Superior temporal gyrus (tissue), 1 donor: ENCODE measurements around the gene MIEF2.
"Not testable (repeated sequence)": the region's sequence is repeated elsewhere in the genome, so short reads cannot be mapped to it uniquely, and the experiment has no call there.

ENCODE experiments used
- DNase-seq: peaks from one replicate; pipeline ENCODE4 v3.0.0-alpha.2; 2016; ENCODE audit errors: extremely low spot score

Gene MIEF2

DNA sequence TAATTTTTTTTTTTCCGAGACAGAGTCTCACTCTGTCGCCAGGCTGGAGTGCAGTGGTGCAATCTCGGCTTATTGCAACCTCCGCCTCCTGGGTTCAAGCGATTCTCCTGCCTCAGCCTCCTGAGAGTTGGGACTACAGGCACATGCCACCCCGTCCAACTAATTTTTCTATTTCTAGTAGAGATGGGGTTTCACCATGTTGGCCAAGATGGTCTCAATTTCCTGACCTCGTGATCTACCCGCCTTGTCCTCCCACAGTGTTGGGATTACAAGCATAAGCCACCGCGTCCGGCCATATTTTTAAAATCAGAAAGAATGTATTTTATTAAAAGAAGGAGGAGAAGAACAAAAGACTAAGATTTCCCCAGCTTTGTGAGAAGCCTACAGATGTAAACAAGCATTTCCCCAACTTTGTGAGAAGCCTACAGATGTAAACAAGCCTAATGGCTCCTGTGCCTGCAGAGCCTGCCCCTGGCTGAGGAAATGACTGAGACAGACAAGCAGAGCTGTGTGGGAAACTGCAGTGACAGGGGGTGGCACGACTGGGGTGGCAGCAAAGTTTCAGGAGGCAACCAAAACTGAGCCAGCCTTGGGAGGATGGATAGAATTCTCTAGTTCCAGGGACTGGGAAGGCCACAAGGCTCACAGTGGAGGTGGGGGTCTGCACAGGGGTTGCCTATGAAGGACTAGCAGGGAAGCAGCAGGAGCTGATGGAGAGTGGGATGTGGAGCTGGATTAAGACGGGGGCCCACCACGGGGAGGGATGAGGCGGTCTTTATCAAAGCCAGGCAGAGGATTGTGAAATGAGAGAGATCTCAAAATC lies 31.5 kb downstream of the MIEF2 start:
- DNase-seq, result no peak

DNA sequence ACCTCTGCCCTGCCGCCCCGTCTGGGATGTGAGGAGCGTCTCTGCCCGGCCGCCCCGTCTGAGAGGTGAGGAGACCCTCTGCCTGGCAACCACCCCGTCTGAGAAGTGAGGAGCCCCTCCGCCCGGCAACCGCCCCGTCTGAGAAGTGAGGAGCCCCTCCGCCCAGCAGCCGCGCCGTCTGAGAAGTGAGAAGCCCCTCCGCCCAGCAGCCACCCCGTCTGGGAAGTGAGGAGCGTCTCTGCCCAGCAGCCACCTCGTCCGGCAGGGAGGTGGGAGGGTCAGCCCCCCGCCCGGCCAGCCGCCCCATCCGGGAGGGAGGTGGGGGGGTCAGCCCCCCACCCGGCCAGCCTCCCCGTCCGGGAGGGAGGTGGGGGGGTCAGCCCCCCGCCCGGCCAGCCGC lies 37.6 kb downstream of the MIEF2 start:
- DNase-seq, result not testable (repeated sequence)

DNA sequence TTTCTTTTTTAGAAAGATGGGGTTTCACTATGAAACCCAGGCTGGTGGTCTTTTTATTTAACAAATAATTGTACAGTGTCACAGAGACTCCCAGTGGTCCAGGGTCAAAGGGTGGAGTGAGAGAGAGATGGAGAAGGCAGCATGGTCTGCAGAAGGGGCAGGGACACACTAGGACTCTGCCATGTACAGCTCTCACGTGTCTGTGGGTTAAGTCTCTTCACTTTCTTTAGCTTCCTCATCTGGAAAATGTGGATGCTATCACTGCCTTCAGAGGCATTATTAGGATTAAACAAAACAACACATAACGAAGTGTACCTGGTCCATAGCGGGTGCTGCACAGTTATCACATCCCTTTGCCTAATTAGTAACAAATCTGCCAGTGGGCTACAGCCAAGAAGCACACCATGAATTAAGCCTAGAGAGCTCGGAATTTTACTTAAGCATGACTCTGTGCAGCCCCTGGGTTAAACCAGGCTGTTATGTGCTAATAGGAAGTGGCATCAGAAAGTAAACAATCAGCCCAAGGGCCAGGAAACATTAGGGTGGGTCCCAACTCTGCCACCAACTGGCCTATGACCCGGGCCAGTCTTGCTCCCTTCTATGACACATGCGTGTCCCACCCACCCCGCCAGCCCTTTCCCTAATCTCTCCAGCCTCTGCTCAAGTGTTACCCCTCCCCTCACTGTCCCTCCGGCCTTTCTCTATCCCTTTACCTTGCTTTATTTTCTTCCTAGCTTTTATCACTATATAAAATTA lies 40.4 kb downstream of the MIEF2 start:
- DNase-seq, result no peak

DNA sequence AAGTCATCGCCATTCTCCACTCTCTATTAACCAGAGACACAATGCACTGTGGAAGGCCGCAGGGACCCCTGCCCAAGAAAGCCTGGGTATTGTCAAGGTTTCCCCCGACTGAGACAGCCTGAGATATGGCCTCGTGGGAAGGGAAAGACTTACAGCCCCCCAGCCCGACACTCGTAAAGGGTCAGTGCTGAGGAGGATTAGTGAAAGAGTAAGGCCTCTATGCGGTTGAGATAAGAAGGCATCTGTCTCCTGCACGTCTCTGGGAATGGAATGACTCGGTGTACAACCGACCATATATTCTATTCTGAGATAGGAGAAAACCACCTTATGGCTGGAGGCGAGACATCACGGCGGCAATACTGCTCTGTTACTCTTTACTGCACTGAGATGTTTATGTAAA lies 42.7 kb downstream of the MIEF2 start:
- DNase-seq, result not testable (repeated sequence)

DNA sequence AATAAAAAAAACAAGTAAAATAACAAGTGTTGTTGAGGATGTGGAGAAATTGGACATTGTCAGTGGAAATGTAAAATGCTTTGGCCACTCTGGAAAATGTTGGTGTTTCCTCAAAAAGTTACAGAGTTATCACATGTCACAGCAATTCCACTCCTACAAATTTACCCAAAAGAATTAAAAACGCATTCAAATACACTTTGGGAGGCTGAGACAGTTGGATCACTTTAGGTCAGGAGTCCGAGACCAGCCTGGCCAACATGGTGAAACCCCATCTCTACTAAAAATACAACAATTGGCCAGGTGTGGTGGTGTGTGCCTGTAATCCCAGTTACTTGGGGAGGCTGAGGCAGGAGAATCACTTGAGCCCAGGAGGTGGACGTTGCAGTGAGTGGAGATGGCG lies 48.7 kb downstream of the MIEF2 start:
- no peak for DNase-seq

DNA sequence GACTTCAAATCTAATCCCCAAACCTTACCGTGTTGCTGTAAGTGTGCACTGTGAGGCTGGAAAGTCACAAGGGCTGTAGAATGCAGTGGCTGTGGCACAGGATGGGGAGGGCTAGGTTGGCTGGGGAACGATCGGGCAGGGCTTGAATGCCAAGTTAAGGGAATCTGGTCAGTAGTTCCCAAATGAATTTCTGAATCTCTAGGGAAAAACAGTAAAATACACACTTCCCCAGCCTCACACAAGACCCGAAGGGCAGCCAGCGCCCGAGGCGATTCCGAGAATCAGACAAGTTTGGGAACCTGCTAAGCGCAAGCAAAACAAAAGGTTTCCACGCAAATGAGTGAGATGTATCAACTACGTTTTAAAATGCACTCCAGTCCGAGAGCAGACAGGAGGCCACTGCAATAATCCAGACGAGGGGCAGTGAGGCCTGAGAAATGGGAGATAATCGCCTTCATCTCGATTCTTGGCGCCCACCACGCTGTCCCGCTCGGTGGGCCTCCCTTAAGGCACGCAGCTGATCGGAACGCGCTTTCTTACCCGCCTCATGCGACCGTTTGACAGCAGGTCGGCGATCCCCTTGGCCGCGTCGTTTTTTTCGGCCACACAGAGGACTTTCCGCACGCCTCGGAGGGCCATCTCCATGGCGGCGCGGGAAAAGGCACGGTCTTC lies 53.7 kb downstream of the MIEF2 start:
- no peak for DNase-seq

DNA sequence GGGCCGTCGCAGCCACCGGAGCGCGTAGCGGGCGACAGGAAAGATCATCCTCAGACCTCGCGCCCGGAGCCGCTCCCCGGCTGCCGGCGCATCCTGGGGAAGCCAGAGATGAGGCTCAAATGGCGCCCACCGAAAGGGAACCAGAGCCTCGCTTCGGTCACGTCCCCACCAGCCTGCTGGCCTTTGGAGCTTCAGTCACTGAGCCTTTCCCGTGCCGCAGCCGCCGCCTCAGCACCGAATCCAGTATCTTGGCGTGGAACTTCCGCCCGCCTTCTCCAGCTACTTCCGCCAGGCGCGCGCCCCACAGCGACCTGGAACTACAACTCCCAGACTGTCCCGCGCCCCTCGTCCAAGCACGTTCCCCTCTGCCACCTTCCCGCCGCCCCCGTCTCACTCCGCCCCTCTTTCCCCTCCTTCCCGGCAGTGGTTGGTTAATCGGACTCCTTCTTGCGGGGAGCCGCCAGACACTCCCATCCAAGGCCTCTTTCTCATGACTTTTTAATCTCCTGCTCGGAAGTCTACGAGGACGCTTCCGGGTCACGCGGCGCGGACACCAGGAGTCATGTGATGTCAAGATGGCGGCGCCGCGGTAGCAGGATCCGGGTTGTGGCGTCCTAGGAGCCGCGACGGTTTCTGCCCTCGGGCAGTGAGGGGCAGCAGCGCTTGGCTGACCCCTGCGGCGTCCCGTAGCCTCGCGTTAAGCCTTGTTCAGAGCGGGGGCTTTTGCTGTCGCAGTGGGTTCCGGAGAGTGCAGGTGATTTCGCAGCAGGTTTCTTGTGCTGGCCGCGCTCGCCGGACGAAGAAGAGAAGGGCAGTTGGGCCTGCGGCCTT lies 54.5 kb downstream of the MIEF2 start, which contains the start of the genes SMCR8 and TOP3A:
Gene SMCR8, plus strand, starts transcription at position 563 of the 831 bp plus-strand sequence. CDS start 497 bp downstream, outside the sequence.
Gene TOP3A, minus strand, starts transcription at position 264 of the 831 bp plus-strand sequence. Its CDS starts 216 bp downstream, at position 48.
- DNase-seq, result peak; percentile 96

DNA sequence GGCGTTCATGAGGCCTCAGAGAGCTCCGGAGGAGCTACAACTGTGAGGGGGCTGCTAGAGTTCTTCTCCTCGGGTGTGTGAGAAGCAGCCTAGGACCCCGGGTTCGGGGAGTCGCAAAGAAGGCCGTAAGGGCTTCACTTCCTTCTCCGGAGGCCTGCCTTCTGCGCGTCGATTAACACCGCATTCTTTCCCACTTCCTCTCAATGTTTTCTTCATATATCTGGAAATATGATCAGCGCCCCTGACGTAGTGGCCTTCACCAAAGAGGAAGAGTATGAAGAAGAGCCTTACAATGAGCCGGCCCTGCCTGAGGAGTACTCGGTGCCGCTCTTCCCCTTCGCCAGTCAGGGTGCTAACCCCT lies 55.1 kb downstream of the MIEF2 start:
- no peak for DNase-seq

DNA sequence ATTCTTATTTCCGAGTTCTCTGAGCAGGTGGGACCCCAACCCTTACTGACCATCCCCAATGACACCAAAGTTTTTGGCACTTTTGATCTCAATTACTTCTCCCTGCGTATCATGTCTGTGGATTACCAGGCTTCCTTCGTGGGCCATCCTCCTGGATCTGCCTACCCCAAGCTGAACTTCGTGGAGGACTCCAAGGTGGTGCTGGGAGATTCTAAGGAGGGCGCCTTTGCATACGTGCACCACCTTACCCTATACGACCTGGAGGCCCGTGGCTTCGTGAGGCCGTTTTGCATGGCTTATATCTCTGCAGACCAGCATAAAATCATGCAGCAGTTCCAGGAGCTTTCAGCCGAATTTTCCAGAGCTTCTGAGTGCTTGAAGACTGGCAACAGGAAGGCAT lies 55.5 kb downstream of the MIEF2 start:
- no peak for DNase-seq
